ENCODE results near the gene BHLHE40.

DNA sequence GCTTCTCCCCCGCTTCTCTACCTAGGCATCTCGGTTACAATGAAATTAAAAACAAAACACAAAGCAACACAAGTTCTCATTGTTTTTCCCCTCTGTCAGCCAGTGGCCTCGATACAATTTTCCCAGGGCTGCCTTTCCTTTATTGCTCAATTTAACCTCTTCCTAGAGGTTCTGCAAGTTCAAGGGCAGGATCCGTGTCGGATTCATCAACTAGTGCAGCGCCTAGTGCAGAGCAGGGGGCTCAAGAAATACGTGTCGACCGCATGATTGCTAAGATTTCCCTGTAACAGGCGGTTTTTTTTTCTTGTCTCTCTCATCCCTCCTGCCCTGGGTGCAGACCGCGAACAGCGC is 1.4 kb upstream of the BHLHE40 start:
- TF ChIP-seq POLR2A (IDR thresholded peaks at IDR 0.05; ENCODE audit: low read length) = no peak
- TF ChIP-seq GATA1 (IDR thresholded peaks at IDR 0.05; ENCODE audit: low read depth, low read length) = no peak
